ENCODE measurements around the gene P4HA2. TPM values are rescaled to one million over a fixed set of nuclear protein-coding genes. Genes with fewer than 3 reads are reported as not detected.

The P4HA2 gene
- total and polyA plus RNA-seq, 4 donors = 20.3 to 62.3 (median 37.2) TPM

DNA sequence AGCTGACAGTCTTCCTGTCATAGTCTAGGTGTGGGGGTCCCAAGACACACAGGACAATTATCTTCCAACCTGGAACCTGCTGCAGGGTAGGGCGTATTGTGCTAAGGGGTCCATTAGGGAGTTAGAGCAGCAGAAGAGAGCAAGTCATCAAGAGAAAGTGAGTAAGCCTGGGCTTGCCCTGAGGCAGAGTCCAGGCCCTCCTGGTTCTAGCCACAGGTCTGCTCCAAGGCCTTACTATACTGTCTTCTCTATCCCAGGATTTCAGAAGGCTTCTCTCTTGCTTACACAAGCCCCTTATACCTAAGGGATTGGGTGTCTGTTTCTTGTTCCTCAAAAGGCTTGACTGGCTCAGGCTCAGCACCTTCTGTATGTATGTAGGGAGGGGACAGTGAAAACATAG is 7.7 kb downstream of the P4HA2 start:
- Histone ChIP-seq H3K4me3 (no peak overlapping the region), H3K9me3 (ENCODE audit: control insufficient read depth in 4 of 4, insufficient read depth in 3 of 4, low read length in 3 of 4) (no peaks in the 10 kb centered on the region), H3K27ac (ENCODE audit: low read depth in 1 of 2, low read length in 1 of 2) (no peak overlapping the region), H3K9ac (ENCODE audit: insufficient read depth in 1 of 2, low read length in 2 of 2) (no peak overlapping the region), H3K36me3 (ENCODE audit: control insufficient read depth in 4 of 4, insufficient read depth in 4 of 4, low read length in 4 of 4) (peaks cover 3 to 4% (median 4%) of the 10 kb centered on the region in 4 donors), H3K4me1 (ENCODE audit: control insufficient read depth in 5 of 5, insufficient read depth in 5 of 5, low read length in 5 of 5) (peaks cover 8 to 45% (median 36%) of the 10 kb centered on the region in 5 donors), H3K27me3 (ENCODE audit: control insufficient read depth in 3 of 3, insufficient read depth in 3 of 3, low read length in 2 of 3) (no peaks in the 10 kb centered on the region)
- no peak for ATAC-seq (ENCODE audit: insufficient read depth, low FRiP score)
- TF ChIP-seq, protein P1, sequence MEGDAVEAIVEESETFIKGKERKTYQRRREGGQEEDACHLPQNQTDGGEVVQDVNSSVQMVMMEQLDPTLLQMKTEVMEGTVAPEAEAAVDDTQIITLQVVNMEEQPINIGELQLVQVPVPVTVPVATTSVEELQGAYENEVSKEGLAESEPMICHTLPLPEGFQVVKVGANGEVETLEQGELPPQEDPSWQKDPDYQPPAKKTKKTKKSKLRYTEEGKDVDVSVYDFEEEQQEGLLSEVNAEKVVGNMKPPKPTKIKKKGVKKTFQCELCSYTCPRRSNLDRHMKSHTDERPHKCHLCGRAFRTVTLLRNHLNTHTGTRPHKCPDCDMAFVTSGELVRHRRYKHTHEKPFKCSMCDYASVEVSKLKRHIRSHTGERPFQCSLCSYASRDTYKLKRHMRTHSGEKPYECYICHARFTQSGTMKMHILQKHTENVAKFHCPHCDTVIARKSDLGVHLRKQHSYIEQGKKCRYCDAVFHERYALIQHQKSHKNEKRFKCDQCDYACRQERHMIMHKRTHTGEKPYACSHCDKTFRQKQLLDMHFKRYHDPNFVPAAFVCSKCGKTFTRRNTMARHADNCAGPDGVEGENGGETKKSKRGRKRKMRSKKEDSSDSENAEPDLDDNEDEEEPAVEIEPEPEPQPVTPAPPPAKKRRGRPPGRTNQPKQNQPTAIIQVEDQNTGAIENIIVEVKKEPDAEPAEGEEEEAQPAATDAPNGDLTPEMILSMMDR (IDR thresholded peaks at IDR 0.05; ENCODE audit: control extremely low read depth, extremely low read depth) = no peak
- no peak for DNase-seq
- WGBS, 2 donors = 93 to 100% methylated on average over 1 of the region's 1 CpG

DNA sequence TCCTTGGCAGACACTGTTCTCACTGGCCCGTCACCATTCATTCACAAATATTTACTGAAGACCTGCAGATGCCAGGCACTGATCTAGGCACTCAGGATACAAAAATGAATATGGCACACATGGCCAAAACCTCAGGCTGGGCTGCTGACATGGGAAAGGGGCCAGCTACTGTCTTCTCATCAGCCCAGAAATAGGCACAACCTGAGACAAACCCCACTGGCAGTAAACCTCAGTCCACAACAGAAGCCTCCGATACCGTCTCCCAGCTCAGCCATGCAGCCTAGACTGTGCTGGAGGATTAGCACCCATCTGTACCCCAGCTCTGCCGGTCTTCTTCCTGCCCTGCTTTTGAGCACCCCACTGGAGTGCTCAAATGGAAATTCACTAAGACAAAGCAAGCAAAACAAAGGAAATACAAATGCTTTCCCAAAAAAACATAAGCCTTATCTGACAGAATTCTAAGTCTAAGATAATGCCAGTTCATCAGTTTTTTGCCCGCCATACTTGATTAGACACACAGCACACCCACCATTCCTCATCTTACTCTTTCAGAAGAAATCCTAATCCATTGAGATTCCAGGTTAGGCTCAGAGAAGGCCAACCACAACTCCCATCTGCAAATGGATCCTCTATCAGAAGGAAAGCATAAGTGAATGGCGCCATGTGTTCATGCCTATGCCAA is 8.2 kb downstream of the P4HA2 start:
- TF ChIP-seq, protein P1 (IDR thresholded peaks at IDR 0.05; ENCODE audit: control extremely low read depth, extremely low read depth) = no peak
- no peak for ATAC-seq (ENCODE audit: insufficient read depth, low FRiP score)
- H3K9me3 ChIP-seq (ENCODE audit: control insufficient read depth in 4 of 4, insufficient read depth in 3 of 4, low read length in 3 of 4) = no peaks in the 10 kb centered on the region
- H3K27ac ChIP-seq (ENCODE audit: low read depth in 1 of 2, low read length in 1 of 2) = no peak overlapping the region
- DNase-seq = no peak
- peaks cover 3 to 39% (median 34%) of the 10 kb centered on the region in 5 donors for H3K4me1 ChIP-seq (ENCODE audit: control insufficient read depth in 5 of 5, insufficient read depth in 5 of 5, low read length in 5 of 5)
- H3K27me3 ChIP-seq (ENCODE audit: control insufficient read depth in 3 of 3, insufficient read depth in 3 of 3, low read length in 2 of 3) = no peaks in the 10 kb centered on the region
- 94 to 95% methylated on average over 6 of the region's 6 CpGs for WGBS, 2 donors
- H3K4me3 ChIP-seq = no peak overlapping the region
- peaks cover 3 to 4% (median 4%) of the 10 kb centered on the region in 4 donors for H3K36me3 ChIP-seq (ENCODE audit: control insufficient read depth in 4 of 4, insufficient read depth in 4 of 4, low read length in 4 of 4)
- no peak overlapping the region for H3K9ac ChIP-seq (ENCODE audit: insufficient read depth in 1 of 2, low read length in 2 of 2)

DNA sequence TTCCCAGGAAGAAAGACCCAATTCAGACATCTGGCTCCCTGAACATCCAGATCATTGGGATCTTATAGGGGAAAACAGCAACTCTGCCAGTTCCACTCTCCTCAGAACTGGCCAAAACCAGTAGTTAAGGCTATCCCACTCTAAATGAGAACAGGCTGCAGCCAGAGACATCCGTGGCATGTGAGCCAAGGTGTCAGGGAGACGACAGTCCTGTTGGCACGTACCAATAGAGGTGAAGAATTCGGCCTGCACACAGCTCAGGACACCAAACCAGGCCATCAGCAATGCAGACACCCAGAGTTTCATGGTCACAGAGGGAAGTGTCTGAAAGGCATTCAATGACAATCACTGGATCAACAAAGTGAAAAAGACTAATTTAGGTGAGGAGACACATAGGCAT is 9.3 kb downstream of the P4HA2 start:
- Histone ChIP-seq H3K4me1 (ENCODE audit: control insufficient read depth in 5 of 5, insufficient read depth in 5 of 5, low read length in 5 of 5) (peaks cover 3 to 41% (median 26%) of the 10 kb centered on the region in 5 donors), H3K27me3 (ENCODE audit: control insufficient read depth in 3 of 3, insufficient read depth in 3 of 3, low read length in 2 of 3) (no peaks in the 10 kb centered on the region), H3K4me3 (no peak overlapping the region), H3K36me3 (ENCODE audit: control insufficient read depth in 4 of 4, insufficient read depth in 4 of 4, low read length in 4 of 4) (peaks cover 3 to 9% (median 4%) of the 10 kb centered on the region in 4 donors), H3K9me3 (ENCODE audit: control insufficient read depth in 4 of 4, insufficient read depth in 3 of 4, low read length in 3 of 4) (no peaks in the 10 kb centered on the region), H3K27ac (ENCODE audit: low read depth in 1 of 2, low read length in 1 of 2) (no peak overlapping the region), H3K9ac (ENCODE audit: insufficient read depth in 1 of 2, low read length in 2 of 2) (no peak overlapping the region)
- TF ChIP-seq, protein P1 (IDR thresholded peaks at IDR 0.05; ENCODE audit: control extremely low read depth, extremely low read depth) = no peak
- ATAC-seq (ENCODE audit: insufficient read depth, low FRiP score) = no peak
- WGBS, 2 donors = 87 to 93% methylated on average over 4 of the region's 4 CpGs
- DNase-seq = no peak
